ENCODE data around the gene TMEM202.
A peak's percentile ranks its signal among the peaks of the same experiment; 100 is the strongest.
"Not testable (repeated sequence)": the region's sequence is repeated elsewhere in the genome, so short reads cannot be mapped to it uniquely, and the experiment has no call there.

TMEM202 gene, protein sequence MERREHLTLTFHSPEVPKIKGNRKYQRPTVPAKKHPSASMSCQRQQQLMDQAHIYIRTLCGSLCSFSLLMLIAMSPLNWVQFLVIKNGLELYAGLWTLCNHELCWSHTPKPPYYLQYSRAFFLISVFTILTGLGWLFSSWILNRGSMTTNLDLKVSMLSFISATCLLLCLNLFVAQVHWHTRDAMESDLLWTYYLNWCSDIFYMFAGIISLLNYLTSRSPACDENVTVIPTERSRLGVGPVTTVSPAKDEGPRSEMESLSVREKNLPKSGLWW

DNA sequence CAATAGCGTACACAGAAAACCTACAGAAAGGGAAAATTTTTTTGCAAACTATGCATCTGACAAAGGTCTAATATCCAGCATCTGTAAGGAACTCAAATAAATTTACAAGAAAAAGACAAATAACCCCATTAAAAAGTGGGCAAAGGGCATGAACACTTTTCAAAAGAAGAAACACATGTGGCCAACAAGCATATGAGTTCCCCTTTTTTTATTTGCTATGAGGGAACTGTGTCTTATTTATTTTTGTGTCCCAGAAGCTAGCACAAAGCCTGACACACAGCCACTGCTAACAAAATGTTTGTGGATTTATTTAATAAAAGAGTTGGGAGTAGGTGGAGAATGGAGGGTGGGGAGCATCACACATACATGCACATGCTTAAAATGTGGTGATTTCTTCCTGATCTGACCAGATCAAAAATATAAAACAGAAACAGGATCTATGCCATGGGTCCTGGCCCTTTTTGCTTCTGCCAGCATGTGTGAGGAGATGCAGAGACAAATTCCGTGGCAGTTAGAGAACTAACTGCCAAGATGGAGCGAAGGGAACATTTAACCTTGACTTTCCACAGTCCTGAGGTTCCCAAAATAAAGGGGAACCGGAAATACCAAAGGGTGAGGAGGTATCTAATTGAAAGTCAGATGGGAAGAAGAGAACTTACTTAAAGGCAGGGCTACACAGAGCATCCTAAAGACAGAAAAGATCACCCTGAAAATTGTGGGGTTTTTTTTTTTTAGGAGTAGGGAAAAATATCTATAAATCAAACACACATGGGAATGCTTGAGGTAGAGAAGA is at the start of gene TMEM202:
TSS of gene TMEM202 (plus strand) at position 510 of the 793 bp plus-strand sequence. CDS start at position 532, 22 bp downstream.
- no peak for DNase-seq

- no peak for DNase-seq
These were observed 44.8 kb upstream of the TMEM202 start for GRCh38 chr15:72353266-72353665.

DNA sequence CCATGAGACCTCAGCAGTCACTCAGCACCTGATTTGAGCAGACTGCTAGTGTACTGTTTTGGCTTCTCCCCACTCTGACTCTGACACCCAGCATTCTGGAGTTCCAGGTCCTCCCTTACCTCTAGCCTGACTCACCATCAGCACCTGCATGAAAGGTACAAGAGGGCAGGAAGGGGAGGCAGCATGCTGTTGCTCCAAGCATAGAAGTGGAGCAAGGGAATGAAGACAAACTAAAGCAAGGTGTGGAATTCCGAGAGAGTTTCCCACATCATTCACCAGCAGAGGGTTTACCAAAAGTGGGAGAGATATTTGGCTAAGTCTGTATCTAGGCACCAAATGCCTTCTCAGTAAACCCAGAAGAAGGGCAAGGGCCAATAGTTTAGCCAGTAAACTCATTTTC is 43.6 kb upstream of the TMEM202 start:
- no peak for DNase-seq

GRCh38 chr15:72358121-72358520 is 40.0 kb upstream of the TMEM202 start:
- no peak for DNase-seq

DNA sequence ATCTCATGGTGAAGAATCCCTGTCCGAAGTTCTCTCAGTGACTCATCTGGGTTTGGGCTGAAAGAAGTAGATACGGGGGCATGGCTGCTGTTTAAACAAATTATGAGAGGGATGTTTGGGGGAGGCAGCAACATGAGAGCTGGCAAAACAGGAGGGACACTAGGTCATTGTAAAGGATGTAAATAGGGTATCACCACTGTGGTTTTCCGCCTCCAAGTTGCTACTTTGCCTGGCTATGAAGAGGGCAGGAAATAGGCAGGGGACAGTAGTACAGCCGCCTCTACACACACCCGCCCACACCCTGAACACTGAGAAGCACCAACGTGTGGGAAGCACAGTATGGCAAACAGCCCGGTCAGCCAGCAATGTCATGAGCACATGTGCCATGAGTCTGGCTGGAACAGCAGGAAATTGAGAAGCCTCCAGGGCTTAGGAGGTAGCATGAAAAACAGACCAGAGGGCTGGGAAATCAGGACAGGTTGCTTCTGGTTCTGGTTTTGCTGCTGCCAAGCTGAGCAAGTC is 39.4 kb upstream of the TMEM202 start:
- no peak for DNase-seq

GRCh38 chr15:72361176-72361575 is 36.9 kb upstream of the TMEM202 start:
- no peak for DNase-seq

DNA sequence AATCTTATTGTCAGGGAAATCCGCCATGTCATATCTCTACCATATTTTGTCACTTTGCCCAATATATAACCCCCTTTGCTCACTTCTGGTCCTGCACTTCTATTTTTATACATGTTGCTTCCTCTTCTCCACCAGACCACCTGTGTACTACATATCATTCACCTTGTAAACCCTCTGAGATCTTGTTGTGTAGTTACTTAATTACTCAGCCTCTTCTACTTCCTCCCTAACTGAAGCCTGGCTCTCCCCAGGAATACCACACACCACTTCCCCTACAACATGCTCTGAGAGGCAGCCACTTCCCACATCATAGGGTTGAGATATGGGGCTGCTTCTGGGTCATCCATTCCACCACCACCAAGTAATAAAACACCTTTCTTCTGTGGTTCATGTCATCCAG is 32.3 kb upstream of the TMEM202 start:
- no peak for DNase-seq

GRCh38 chr15:72368325-72368724 is 29.8 kb upstream of the TMEM202 start:
- no peak for DNase-seq

GRCh38 chr15:72368899-72369298 is 29.2 kb upstream of the TMEM202 start:
- no peak for DNase-seq

DNA sequence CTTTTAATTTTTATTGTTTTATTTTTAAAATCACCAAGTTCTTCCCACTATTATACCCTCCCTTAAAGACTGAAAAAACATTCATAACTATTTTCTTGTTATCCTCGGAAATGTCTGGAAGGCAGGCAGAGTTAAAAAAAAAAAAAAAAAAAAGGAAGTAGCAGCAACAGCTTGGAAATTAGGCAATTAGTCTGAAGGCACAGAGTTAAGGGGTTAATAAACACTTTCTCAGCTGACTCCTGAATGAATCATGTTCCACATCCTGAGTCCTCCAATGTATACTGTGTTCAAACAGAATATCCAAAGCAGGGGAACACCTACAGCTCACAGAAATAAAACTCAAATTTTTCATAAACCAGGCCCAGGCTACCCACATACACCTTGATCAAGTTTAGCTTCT is 28.1 kb upstream of the TMEM202 start:
- DNase-seq, result no peak

- no peak for DNase-seq
These were observed 25.7 kb upstream of the TMEM202 start for GRCh38 chr15:72372361-72372760.

- DNase-seq, result no peak
These were observed 22.6 kb upstream of the TMEM202 start for GRCh38 chr15:72375501-72375845.

GRCh38 chr15:72375846-72376581 is 22.1 kb upstream of the TMEM202 start, which contains the start of gene HEXA:
Gene HEXA, minus strand, starts transcription at chr15:72376014. Its CDS starts 42 bp downstream, at chr15:72375972.
- DNase-seq, result peak; percentile 74

DNA sequence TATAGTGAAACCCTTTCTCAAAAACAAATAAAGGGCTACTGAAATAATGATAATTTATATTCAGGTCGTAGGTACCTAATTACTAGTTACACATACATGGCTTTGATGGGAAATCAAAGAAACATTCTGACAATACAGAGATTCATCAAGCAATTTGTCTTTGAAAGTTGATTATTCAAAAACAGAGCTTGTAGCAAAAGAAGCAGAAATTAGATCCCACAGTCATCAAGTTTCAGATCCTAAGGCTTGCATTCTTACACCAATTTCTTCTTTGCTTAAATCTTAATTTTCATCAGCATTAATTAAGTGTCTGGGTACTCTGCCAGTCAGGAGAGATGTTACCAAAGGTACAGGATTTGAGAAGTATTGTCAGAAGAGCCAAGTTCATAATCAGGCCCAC is 20.8 kb upstream of the TMEM202 start:
- no peak for DNase-seq

- not testable (repeated sequence) for DNase-seq
These were observed 19.0 kb upstream of the TMEM202 start for GRCh38 chr15:72379106-72379505.

DNA sequence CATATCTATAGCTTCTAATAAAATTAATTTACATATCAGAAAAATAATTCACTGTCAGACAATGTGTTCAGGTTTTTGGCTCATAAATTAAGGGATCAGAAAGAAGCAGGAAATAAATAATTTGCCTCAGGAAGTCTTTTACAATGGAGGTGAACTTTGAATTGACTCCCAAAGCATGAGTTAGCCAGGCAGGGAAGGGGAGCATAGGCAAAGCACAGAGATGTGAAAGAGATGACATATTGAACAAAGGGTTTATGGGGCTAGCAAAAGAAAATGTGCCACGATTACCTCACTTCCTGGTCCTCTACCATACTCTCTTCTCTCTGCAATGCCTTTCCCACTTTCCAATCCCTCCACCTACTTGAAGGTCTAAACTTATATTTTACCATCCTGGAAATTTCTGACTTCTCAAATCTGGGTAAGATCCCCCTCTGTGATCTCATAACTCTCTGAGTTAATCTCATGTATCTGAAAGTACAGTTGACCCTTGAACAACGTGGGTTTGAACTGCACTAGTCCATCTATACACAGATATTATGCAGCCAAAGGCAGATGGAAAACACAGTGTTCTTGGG is 18.2 kb upstream of the TMEM202 start:
- DNase-seq, result no peak

DNA sequence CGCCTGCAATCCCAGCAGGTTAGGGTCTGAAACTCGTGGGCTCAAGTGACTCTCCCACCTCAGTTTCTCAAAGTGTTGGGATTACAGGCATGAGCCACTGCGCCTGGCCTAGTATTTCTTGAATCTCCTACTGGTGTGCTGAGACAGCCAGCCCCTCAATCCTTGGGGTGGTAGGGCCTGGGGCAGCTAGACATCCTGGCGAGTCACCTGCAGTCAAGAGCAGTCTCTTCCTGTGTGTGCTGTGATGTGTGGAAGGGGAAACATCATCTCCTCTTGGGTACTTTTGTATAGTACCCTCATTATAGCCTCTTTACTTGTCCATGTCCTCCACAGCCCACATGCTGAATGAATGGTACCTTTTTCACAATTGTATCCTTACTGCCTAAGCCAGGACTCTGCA is 17.4 kb upstream of the TMEM202 start:
- no peak for DNase-seq

GRCh38 chr15:72382146-72382545 is 16.0 kb upstream of the TMEM202 start:
- no peak for DNase-seq

DNA sequence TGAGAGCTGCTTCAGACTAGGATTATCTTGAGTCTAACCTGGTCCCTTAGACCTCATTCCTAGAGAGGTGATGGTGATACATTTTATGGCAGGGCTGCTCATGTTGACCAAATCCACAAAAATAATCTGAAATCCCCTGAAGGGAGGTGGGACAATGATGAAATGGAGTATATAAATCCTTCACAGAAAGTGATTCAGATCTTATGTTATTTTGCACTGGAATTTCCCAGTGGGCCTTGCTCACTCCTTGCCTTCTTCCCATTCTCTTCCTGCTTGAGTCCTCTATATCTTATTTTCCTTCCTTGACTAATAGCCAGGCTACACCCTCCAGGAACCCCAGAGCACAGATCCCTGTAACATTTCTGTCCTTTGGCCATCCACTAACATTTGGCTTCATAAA is 10.4 kb upstream of the TMEM202 start:
- DNase-seq, result no peak

DNA sequence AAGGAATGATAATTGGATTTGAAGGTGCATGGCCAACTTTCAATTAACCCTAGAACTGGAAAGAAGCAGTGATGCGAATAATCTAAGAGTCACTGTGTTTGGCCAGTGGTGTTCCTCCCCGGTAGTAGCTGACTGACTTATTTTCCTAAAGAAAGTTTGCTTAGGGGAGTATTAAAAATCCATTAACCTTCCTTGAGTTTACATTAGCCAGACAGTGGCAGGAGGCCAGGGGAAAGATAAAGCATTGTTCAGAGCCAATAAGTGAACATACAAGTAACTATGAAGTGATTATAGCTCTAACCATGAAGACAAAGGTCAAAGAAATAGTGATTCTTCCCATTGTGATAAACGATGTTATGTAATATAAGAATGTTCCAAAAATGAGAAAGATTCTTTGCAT is 8.9 kb upstream of the TMEM202 start:
- no peak for DNase-seq

- DNase-seq, result not testable (repeated sequence)
These were observed 1.8 kb upstream of the TMEM202 start for GRCh38 chr15:72396331-72396730.

- no peak for DNase-seq
These were observed 543 bp downstream of the TMEM202 start for GRCh38 chr15:72398648-72399047.

DNA sequence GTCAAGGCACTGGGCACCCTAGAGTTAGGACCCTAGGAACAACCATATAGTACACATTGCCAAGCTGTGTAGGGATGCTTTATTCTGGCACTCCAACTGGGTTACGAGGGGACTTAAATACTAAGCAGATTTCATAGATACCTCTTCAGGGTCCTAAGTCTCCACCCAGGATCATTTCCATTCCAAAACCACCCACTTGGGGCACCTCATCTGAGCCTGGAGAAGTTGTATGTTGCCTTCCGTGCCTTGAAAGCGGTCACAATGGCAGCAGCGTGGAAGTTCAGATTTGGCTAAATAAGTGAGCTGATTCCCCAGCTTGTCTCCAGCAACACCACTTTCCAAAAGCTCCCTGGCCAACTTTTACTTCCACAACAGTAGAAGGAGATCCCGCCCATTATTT is 4.6 kb downstream of the TMEM202 start:
- DNase-seq, result no peak
